Measurements from ENCODE around the gene TMEM156. TPM values are rescaled to one million over a fixed set of nuclear protein-coding genes. Genes with fewer than 3 reads are reported as not detected.

Gene TMEM156
- total and polyA plus RNA-seq, 2 experiments from 2014 or later: not detected

DNA sequence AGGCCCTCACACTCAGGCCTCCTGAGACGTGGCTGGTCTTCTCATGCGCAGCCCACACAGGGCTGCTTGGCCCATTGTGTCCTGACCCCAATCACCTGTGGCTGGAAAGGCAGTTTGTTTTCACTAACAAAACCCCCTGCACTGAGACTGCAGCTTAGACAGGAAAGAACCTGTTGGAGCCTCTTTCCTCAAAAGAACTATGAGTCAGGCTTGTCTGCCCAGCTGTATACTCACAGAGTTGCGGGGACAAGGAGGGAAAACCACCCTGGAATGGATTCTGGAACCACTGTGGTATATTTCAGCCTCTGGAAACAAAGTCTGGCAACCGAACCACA, 5.2 kb upstream of the TMEM156 start:
- Histone ChIP-seq H2AFZ (peak overlapping the region; percentile 87), H3F3A (replicated peaks; ENCODE audit: low read depth) (no peaks in the 10 kb centered on the region), H3K79me2 (replicated peaks; ENCODE audit: insufficient read depth) (no peaks in the 10 kb centered on the region), H3K27ac (ENCODE audit: low read depth) (no peak overlapping the region), H3K36me3 (ENCODE audit: insufficient read depth) (no peaks in the 10 kb centered on the region), H3K4me3 (no peak overlapping the region), H4K20me1 (replicated peaks; ENCODE audit: insufficient read depth) (no peaks in the 10 kb centered on the region), H3K4me1 (ENCODE audit: insufficient read depth) (peaks cover 8% of the 10 kb centered on the region; the same call in 1 of the 2 replicates), H3K27me3 (ENCODE audit: insufficient read depth) (no peaks in the 10 kb centered on the region), H3K9me2 (ENCODE audit: insufficient read depth) (no peaks in the 10 kb centered on the region), H3K4me2 (no peak overlapping the region)
- H3K9me3 Mint-ChIP-seq: no peaks in the 10 kb centered on the region
- peaks cover 13% of the 10 kb centered on the region; the same call in 2 of the 3 replicates for H3K4me1 Mint-ChIP-seq
- ATAC-seq (peak; percentile 82), DNase-seq (ENCODE audit: low spot score) (peak; percentile 29)
- no peak for TF ChIP-seq POLR2AphosphoS5 (IDR thresholded peaks at IDR 0.05; ENCODE audit: low read depth)
- TF ChIP-seq EZH2phosphoT487 (IDR thresholded peaks at IDR 0.05; ENCODE audit: unreplicated experiment): no peak
- TF ChIP-seq, protein P1, sequence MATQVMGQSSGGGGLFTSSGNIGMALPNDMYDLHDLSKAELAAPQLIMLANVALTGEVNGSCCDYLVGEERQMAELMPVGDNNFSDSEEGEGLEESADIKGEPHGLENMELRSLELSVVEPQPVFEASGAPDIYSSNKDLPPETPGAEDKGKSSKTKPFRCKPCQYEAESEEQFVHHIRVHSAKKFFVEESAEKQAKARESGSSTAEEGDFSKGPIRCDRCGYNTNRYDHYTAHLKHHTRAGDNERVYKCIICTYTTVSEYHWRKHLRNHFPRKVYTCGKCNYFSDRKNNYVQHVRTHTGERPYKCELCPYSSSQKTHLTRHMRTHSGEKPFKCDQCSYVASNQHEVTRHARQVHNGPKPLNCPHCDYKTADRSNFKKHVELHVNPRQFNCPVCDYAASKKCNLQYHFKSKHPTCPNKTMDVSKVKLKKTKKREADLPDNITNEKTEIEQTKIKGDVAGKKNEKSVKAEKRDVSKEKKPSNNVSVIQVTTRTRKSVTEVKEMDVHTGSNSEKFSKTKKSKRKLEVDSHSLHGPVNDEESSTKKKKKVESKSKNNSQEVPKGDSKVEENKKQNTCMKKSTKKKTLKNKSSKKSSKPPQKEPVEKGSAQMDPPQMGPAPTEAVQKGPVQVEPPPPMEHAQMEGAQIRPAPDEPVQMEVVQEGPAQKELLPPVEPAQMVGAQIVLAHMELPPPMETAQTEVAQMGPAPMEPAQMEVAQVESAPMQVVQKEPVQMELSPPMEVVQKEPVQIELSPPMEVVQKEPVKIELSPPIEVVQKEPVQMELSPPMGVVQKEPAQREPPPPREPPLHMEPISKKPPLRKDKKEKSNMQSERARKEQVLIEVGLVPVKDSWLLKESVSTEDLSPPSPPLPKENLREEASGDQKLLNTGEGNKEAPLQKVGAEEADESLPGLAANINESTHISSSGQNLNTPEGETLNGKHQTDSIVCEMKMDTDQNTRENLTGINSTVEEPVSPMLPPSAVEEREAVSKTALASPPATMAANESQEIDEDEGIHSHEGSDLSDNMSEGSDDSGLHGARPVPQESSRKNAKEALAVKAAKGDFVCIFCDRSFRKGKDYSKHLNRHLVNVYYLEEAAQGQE (IDR thresholded peaks at IDR 0.05; ENCODE audit: unreplicated experiment): no peak
- TF ChIP-seq EZH2 (IDR thresholded peaks at IDR 0.05; ENCODE audit: low read depth, unreplicated experiment): no peak
- peaks cover 5% of the 10 kb centered on the region for H3K27me3 Mint-ChIP-seq (ENCODE audit: insufficient read depth, low read depth, poor library complexity)
- H3K27ac Mint-ChIP-seq: peak overlapping the region; percentile 41; the same call in 1 of the 2 replicates
- no peaks in the 10 kb centered on the region for H3K36me3 Mint-ChIP-seq (ENCODE audit: low read depth)
- no peak overlapping the region for H3K4me3 Mint-ChIP-seq

DNA sequence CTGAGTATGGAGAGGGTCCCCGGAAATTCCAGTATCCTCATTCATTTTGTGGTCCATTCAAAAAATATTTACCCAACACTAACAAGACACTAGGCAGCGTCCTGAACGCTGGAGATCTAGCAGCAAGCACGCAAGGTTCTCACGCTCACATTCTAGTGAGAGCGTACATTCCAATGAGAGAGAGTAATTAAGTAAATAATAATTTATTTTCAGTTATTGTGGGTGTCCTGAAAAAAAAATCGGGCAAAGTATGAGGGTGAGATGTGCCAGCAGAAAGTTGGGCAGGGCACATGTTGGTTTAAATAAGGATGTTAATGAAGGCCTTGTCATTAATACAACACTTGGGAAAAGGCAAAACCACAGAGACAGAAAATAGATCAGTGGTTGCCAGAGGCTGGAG, 4.0 kb upstream of the TMEM156 start:
- no peak overlapping the region for H3K27ac ChIP-seq (ENCODE audit: low read depth)
- no peaks in the 10 kb centered on the region for H3F3A ChIP-seq (replicated peaks; ENCODE audit: low read depth)
- Mint-ChIP-seq H3K36me3 (ENCODE audit: low read depth) (no peaks in the 10 kb centered on the region), H3K27me3 (ENCODE audit: insufficient read depth, low read depth, poor library complexity) (peaks cover 2% of the 10 kb centered on the region), H3K9me3 (no peaks in the 10 kb centered on the region), H3K27ac (no peak overlapping the region), H3K4me3 (no peak overlapping the region), H3K4me1 (peaks cover 10% of the 10 kb centered on the region; the same call in 2 of the 3 replicates)
- H3K4me2 ChIP-seq: no peak overlapping the region
- peaks cover 5% of the 10 kb centered on the region; the same call in 1 of the 2 replicates for H3K4me1 ChIP-seq (ENCODE audit: insufficient read depth)
- no peaks in the 10 kb centered on the region for H3K9me2 ChIP-seq (ENCODE audit: insufficient read depth)
- H2AFZ ChIP-seq: no peak overlapping the region
- no peaks in the 10 kb centered on the region for H3K79me2 ChIP-seq (replicated peaks; ENCODE audit: insufficient read depth)
- H4K20me1 ChIP-seq (replicated peaks; ENCODE audit: insufficient read depth): no peaks in the 10 kb centered on the region
- DNase-seq (ENCODE audit: low spot score) (no peak), ATAC-seq (no peak)
- no peaks in the 10 kb centered on the region for H3K36me3 ChIP-seq (ENCODE audit: insufficient read depth)
- no peaks in the 10 kb centered on the region for H3K27me3 ChIP-seq (ENCODE audit: insufficient read depth)
- no peak overlapping the region for H3K4me3 ChIP-seq
- TF ChIP-seq ZNF331 (CRISPR knock-in tag; IDR thresholded peaks at IDR 0.05; ENCODE audit: low read depth) (no peak), NANOG (IDR thresholded peaks at IDR 0.05; ENCODE audit: borderline replicate concordance) (no peak), ZNF114 (CRISPR knock-in tag; IDR thresholded peaks at IDR 0.05) (no peak), POLR2AphosphoS5 (IDR thresholded peaks at IDR 0.05; ENCODE audit: low read depth) (no peak), EZH2phosphoT487 (IDR thresholded peaks at IDR 0.05; ENCODE audit: unreplicated experiment) (no peak), STAT1 (IDR thresholded peaks at IDR 0.05; ENCODE audit: unreplicated experiment) (no peak), EZH2 (IDR thresholded peaks at IDR 0.05; ENCODE audit: low read depth, unreplicated experiment) (no peak), CREB1 (CRISPR knock-in tag; IDR thresholded peaks at IDR 0.05; ENCODE audit: low read depth) (no peak)
- TF ChIP-seq, protein P1 (IDR thresholded peaks at IDR 0.05; ENCODE audit: unreplicated experiment): no peak
- TF ChIP-seq, protein P2, sequence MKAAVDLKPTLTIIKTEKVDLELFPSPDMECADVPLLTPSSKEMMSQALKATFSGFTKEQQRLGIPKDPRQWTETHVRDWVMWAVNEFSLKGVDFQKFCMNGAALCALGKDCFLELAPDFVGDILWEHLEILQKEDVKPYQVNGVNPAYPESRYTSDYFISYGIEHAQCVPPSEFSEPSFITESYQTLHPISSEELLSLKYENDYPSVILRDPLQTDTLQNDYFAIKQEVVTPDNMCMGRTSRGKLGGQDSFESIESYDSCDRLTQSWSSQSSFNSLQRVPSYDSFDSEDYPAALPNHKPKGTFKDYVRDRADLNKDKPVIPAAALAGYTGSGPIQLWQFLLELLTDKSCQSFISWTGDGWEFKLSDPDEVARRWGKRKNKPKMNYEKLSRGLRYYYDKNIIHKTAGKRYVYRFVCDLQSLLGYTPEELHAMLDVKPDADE (IDR thresholded peaks at IDR 0.05): no peak
- TF ChIP-seq, protein P3, sequence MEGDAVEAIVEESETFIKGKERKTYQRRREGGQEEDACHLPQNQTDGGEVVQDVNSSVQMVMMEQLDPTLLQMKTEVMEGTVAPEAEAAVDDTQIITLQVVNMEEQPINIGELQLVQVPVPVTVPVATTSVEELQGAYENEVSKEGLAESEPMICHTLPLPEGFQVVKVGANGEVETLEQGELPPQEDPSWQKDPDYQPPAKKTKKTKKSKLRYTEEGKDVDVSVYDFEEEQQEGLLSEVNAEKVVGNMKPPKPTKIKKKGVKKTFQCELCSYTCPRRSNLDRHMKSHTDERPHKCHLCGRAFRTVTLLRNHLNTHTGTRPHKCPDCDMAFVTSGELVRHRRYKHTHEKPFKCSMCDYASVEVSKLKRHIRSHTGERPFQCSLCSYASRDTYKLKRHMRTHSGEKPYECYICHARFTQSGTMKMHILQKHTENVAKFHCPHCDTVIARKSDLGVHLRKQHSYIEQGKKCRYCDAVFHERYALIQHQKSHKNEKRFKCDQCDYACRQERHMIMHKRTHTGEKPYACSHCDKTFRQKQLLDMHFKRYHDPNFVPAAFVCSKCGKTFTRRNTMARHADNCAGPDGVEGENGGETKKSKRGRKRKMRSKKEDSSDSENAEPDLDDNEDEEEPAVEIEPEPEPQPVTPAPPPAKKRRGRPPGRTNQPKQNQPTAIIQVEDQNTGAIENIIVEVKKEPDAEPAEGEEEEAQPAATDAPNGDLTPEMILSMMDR (conservative IDR thresholded peaks at IDR 0.05; ENCODE audit: low read depth in 2 of 2): no peak
